Lower leg skin (tissue), 4 donors: ENCODE results near the gene SWAP70. TPM values are rescaled to one million over a fixed set of nuclear protein-coding genes. Genes with fewer than 3 reads are reported as not detected.

Source experiments
- DNase-seq, 2 donors: peaks; one replicate each; pipeline ENCODE4 v3.0.0-alpha.2; 2019; ENCODE audit warnings: low spot score in 2 of 2
- H3K4me3 ChIP-seq: fragments of 200-600 bp; sonication (generic); 2 replicates; pipeline ENCODE4 v1.5.1; 2017; ENCODE audit warnings: mild to moderate bottlenecking, low read depth; ENCODE audit not compliant: poor library complexity, severe bottlenecking
- CTCF ChIP-seq, 3 donors: fragments of 450-650 bp; IDR thresholded peaks; one replicate each; pipeline ENCODE4 v1.5.1; 2016; ENCODE audit warnings: antibody characterized with exemption in 3 of 3, mild to moderate bottlenecking in 3 of 3, moderate library complexity in 2 of 3
- POLR2A ChIP-seq, 2 donors: fragments of 450-650 bp; IDR thresholded peaks; one replicate each; pipeline ENCODE4 v1.6.1; 2016 to 2017; ENCODE audit warnings: antibody characterized with exemption in 2 of 2, mild to moderate bottlenecking in 1 of 2, moderate library complexity in 1 of 2
- WGBS, 2 donors: methylation state at CpG; one replicate each; pipeline ENCODE4 v1.1.5; 2018; 5-methylcytosine and 5-hydroxymethylcytosine counted together
- intact Hi-C: fragments of 100-400 bp; cut with DNase I; formaldehyde crosslinking; loops from one replicate; pipeline ENCODE4 v1.15.0; 2023; ENCODE audit warnings: low total_unique reads
- total RNA-seq, 4 donors: library from RNA; depleted of rRNA; stranded (reverse); fragments of >200 nt; gene quantifications; one replicate each; pipeline ENCODE4 v1.1.0, GENCODE V29; 2016

SWAP70 gene
- total RNA-seq, 4 donors from 2014 or later, result 40.8 to 83.1 (median 56.3) TPM

DNA sequence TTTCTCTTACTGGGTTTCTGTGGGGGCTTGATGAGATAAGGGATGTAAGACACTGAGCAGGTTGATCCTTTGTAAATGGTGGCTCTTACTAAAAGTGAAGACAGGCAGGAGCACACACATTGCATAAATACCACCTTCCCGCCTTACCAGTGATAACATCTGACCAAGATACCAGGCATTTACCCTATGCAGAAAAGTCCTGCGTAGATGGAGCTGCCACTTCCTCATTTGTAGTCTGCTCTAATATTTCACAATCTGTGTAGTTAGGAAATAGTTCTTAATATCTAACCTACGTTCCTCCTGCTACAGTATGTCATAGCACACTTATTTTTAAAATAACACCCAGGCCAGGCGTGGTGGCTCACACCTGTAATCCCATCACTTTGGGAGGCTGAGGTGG, 23.9 kb upstream of the SWAP70 start:
- TF ChIP-seq CTCF (IDR thresholded peaks at IDR 0.05) (no peak), POLR2A (IDR thresholded peaks at IDR 0.05) (no peak)
- 70 to 82% methylated on average over 4 of the region's 4 CpGs for WGBS, 2 donors
- intact Hi-C loops, result no loop called here
- no peak overlapping the region for H3K4me3 ChIP-seq
- DNase-seq, result no peak

DNA sequence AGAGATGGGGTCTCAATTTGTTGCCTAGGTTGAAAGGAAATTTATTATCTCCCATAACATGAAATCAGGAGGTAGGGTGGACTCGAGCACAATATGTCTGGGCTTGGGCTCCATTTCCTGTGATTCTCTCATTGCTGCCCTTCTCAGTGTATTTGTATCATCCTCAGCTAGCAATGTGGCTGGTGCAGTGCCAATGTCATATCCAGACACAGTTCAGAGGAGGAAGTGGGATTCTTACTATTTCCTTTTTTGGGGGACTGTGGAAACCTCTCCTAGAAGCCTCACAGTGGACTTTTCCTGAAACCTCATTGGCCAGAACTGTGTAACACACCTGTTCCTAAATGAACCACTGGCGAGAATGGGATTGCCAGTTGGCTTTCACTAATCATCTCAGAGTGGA, 21.0 kb upstream of the SWAP70 start:
- TF ChIP-seq CTCF (IDR thresholded peaks at IDR 0.05) (no peak), POLR2A (IDR thresholded peaks at IDR 0.05) (no peak)
- WGBS, 2 donors, result 70 to 76% methylated on average over 2 of the region's 2 CpGs
- intact Hi-C loops, result no loop called here
- no peak for DNase-seq
- no peak overlapping the region for H3K4me3 ChIP-seq

- TF ChIP-seq CTCF (IDR thresholded peaks at IDR 0.05), result no peak
- no peak for TF ChIP-seq POLR2A (IDR thresholded peaks at IDR 0.05)
- WGBS, 2 donors, result 78 to 81% methylated on average over 3 of the region's 3 CpGs
- intact Hi-C loops, result no loop called here
Measured at GRCh38 chr11:9643751-9644150, 20.1 kb upstream of the SWAP70 start.

DNA sequence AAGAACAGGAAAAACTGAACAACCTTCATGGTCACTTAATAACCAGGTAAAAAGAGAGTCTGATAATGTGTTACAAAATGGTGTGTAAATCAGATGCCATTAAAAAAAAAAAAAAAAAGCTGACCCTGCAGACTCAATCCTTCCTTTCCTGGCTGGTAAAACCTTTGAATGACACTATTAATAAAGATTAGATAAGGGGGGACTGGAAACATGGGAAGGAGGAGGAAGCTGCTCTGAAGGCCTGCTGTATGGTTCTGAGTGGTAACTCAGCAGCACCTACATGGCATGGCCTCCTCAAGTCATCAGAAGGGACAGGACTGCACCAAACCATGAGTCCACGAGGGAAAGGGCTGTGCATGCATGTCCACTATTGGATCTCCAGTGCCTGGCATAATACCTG, 18.0 kb upstream of the SWAP70 start:
- H3K4me3 ChIP-seq, result no peak overlapping the region
- 89 to 94% methylated on average over 1 of the region's 1 CpG for WGBS, 2 donors
- no peak for DNase-seq
- intact Hi-C loops, result no loop called here
- TF ChIP-seq POLR2A (IDR thresholded peaks at IDR 0.05) (no peak), CTCF (IDR thresholded peaks at IDR 0.05) (no peak)

More at GRCh38 chr11:9643751-9644150, 20.1 kb upstream of the SWAP70 start:
- no peak for DNase-seq
- no peak overlapping the region for H3K4me3 ChIP-seq

DNA sequence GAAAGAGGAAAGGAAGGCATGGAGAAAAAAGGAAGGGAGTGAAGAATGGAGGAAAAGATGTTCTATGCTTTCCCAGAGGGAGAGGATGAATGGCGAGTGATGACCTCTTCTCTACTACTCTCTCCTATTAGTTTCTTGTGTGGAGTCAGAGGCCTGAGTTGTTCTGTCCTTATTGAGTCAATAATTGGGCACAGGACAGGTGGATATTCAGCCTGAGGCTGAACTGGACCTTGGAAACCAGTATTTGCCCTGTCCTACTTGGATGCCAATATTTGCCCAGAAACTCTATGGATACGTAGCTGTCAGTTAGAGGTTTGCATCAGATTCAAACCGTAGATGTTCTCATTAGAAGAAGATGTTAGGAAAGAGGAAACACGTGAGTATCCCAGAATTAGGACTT, 17.6 kb upstream of the SWAP70 start:
- TF ChIP-seq CTCF (IDR thresholded peaks at IDR 0.05), result no peak
- TF ChIP-seq POLR2A (IDR thresholded peaks at IDR 0.05), result no peak
- DNase-seq, result no peak
- 81 to 83% methylated on average over 4 of the region's 4 CpGs for WGBS, 2 donors
- no peak overlapping the region for H3K4me3 ChIP-seq
- intact Hi-C loops, result no loop called here

DNA sequence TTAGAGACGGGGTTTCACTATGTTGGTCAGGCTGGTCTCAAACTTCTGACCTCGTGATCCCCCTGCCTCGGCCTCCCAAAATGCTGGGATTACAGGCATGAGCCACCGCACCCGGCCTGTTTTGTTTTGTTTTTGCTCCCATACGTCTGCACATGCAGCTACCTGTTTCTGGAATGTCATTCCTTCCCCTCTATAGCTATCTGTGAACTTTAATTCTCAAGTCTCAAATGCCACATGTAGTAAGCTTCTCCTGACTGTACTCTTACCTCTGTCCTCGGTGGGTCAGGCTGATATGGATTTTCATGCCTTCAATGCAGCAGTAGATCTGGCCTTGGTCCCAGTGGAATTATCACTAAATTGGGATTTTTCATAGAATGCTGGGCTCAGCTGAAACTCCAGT, 12.4 kb upstream of the SWAP70 start:
- no peak overlapping the region for H3K4me3 ChIP-seq
- no peak for DNase-seq
- 52 to 55% methylated on average over 7 of the region's 7 CpGs for WGBS, 2 donors
- intact Hi-C loops, result no loop called here
- TF ChIP-seq POLR2A (IDR thresholded peaks at IDR 0.05), result no peak
- no peak for TF ChIP-seq CTCF (IDR thresholded peaks at IDR 0.05)
